WERI-Rb-1 (cell line): ENCODE measurements around the gene GALNT1.
"Not testable (repeated sequence)": the region's sequence is repeated elsewhere in the genome, so short reads cannot be mapped to it uniquely, and the experiment has no call there.

Experiments used
- DNase-seq: peaks from one replicate; pipeline ENCODE4 v3.0.0-alpha.2; 2020
- H3K27ac ChIP-seq: fragments of 250-450 bp; sonication (Bioruptor Pico); 2 replicates; pipeline ENCODE4 v1.5.1; 2020; ENCODE audit warnings: mild to moderate bottlenecking, moderate library complexity
- H3K27me3 ChIP-seq: fragments of 250-450 bp; sonication (Bioruptor Pico); 2 replicates; pipeline ENCODE4 v1.5.1; 2021; ENCODE audit warnings: mild to moderate bottlenecking, low read depth, moderate library complexity; ENCODE audit not compliant: insufficient read depth, severe bottlenecking
- H3K36me3 ChIP-seq: fragments of 250-450 bp; sonication (Bioruptor Pico); 2 replicates; pipeline ENCODE4 v1.5.1; 2020; ENCODE audit warnings: mild to moderate bottlenecking, moderate library complexity
- H3K4me3 ChIP-seq: 2 replicates; pipeline ENCODE4 v1.5.1; 2011; ENCODE audit warnings: low read depth, mild to moderate bottlenecking, control low read depth, low read length
- H3K9me3 ChIP-seq: fragments of 250-450 bp; sonication (Bioruptor Pico); 2 replicates; pipeline ENCODE4 v1.5.1; 2021; ENCODE audit warnings: mild to moderate bottlenecking, moderate library complexity; ENCODE audit not compliant: severe bottlenecking
- CTCF ChIP-seq: IDR thresholded peaks from 2 replicates; pipeline ENCODE4 v1.5.1; 2011; ENCODE audit warnings: low read depth, mild to moderate bottlenecking, control low read depth, inconsistent platforms, low read length

The GALNT1 gene

GRCh38 chr18:35571138-35571537, 10.4 kb upstream of the GALNT1 start:
- TF ChIP-seq CTCF, result no peak
- DNase-seq, result no peak
- Histone ChIP-seq H3K4me3 (no peak overlapping the region), H3K9me3 (no peaks in the 10 kb centered on the region), H3K27me3 (no peaks in the 10 kb centered on the region), H3K27ac (no peak overlapping the region), H3K36me3 (no peaks in the 10 kb centered on the region)

DNA sequence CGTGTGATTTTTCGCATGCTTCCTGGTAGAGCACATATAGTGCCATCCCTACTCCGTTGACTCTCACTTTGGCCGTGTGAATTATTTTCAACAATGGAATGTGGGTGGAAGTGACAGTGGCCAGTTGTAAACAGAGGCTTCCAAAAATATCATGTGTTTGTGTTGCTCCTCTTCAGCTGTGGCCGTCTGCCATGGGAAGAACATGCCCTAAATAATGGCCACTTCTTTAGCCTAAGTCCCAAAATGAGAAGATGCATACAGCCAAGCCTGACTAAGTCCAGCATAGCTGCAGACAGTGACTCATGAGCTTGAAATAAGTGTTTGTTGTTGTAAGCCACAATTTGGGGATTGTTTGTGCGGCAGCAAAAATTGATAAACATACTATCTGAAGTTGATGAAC, 8.9 kb upstream of the GALNT1 start:
- H3K27ac ChIP-seq, result no peak overlapping the region
- H3K36me3 ChIP-seq, result no peaks in the 10 kb centered on the region
- no peaks in the 10 kb centered on the region for H3K27me3 ChIP-seq
- H3K9me3 ChIP-seq, result peaks cover 4% of the 10 kb centered on the region
- H3K4me3 ChIP-seq, result no peak overlapping the region
- no peak for DNase-seq
- no peak for TF ChIP-seq CTCF

GRCh38 chr18:35573531-35573930, 8.0 kb upstream of the GALNT1 start:
- no peak for DNase-seq
- Histone ChIP-seq H3K36me3 (no peaks in the 10 kb centered on the region), H3K27me3 (no peaks in the 10 kb centered on the region), H3K27ac (no peak overlapping the region), H3K9me3 (peaks cover 4% of the 10 kb centered on the region), H3K4me3 (no peak overlapping the region)
- TF ChIP-seq CTCF, result no peak

DNA sequence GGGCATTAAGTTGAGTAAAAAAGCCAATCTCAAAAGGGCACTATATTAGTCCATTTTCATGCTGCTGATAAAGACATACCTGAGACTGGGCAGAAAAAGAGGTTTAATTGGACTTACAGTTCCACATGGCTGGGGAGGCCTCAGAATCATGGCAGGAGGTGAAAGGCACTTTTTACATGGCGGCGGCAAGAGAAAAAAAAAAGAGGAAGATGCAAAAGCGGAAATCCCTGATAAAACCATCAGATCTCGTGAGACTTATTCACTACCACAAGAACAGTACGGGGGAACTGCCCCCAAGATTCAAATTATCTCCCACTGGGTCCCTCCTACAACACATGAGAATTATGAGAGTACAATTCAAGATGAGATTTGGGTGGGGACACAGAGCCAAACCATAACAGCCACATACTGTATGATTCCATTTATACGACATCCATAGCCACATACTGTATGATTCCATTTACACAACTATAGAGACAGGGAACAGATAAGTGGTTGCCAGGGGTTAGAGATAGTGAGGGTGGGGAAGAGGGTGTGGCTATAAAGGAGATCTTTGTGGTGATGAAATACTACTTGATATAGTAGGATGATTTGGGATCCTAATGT, 5.2 kb upstream of the GALNT1 start:
- H3K4me3 ChIP-seq, H3K27me3 ChIP-seq, H3K27ac ChIP-seq: not testable (repeated sequence)

GRCh38 chr18:35577045-35577848, 4.3 kb upstream of the GALNT1 start:
- peaks cover 4% of the 10 kb centered on the region for H3K9me3 ChIP-seq
- H3K27me3 ChIP-seq, result no peaks in the 10 kb centered on the region
- H3K4me3 ChIP-seq, result no peak overlapping the region
- no peak for TF ChIP-seq CTCF
- H3K27ac ChIP-seq, result no peak overlapping the region
- DNase-seq, result no peak
- no peaks in the 10 kb centered on the region for H3K36me3 ChIP-seq

More for the DNA sequence above, 5.2 kb upstream of the GALNT1 start:
- not testable (repeated sequence) for H3K36me3 ChIP-seq, DNase-seq, H3K9me3 ChIP-seq

DNA sequence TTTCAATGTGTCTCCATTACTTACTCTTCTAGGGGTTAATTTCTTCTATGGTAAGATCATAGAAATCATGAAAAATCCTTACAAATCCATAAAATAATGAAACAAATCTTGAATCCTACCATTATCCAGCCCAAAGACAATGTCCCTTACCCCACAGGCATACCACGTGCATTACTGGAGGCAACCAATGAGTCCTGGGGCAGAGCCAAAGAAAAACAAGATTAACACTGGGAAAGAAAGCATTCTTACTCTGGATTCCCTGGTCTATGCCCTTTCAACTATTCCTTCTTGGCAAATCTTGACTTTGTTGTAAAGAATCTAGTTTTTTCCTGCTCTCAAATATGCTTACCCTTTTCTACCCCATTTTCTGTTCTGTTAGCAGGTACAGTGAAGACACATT, 3.1 kb upstream of the GALNT1 start:
- no peak for DNase-seq

More for the DNA sequence above, 3.1 kb upstream of the GALNT1 start:
- Histone ChIP-seq H3K36me3 (no peaks in the 10 kb centered on the region), H3K9me3 (peaks cover 4% of the 10 kb centered on the region), H3K27me3 (no peaks in the 10 kb centered on the region), H3K4me3 (no peak overlapping the region), H3K27ac (no peak overlapping the region)
- no peak for TF ChIP-seq CTCF
